Neural cell (in vitro differentiated cells): ENCODE data around the gene PPME1. TPM values are rescaled to one million over a fixed set of nuclear protein-coding genes. Genes with fewer than 3 reads are reported as not detected.

ENCODE experiments used
- H2AFZ ChIP-seq: fragments of 200-600, 300-800 bp; sonication (generic), shearing (Covaris generic); 2 replicates; pipeline ENCODE4 v1.6.0; 2014; ENCODE audit warnings: low read depth, mild to moderate bottlenecking, antibody characterized with exemption, low read length, moderate library complexity
- H3F3A ChIP-seq: fragments of 200-600 bp; shearing (Covaris generic); 2 replicates; pipeline ENCODE4 v1.6.1; 2016; ENCODE audit warnings: mild to moderate bottlenecking, moderate library complexity, mixed read lengths, antibody characterized with exemption, low read length; ENCODE audit not compliant: insufficient read depth, poor library complexity, severe bottlenecking
- H3K27ac ChIP-seq: fragments of 200-600, 300-800 bp; sonication (generic), shearing (Covaris generic); 2 replicates; pipeline ENCODE4 v1.5.1; 2014; ENCODE audit warnings: mild to moderate bottlenecking, low read length, moderate library complexity
- H3K27me3 ChIP-seq: fragments of 300-800, 200-600 bp; sonication (generic), shearing (Covaris generic); 2 replicates; pipeline ENCODE4 v1.6.0; 2014; ENCODE audit warnings: mild to moderate bottlenecking, low read depth, low read length, moderate library complexity; ENCODE audit not compliant: insufficient read depth
- H3K36me3 ChIP-seq: fragments of 300-800, 200-600 bp; sonication (generic), shearing (Covaris generic); 2 replicates; pipeline ENCODE4 v1.5.1; 2014; ENCODE audit warnings: mild to moderate bottlenecking, antibody characterized with exemption, low read length, moderate library complexity; ENCODE audit not compliant: insufficient read depth
- H3K4me2 ChIP-seq: fragments of 300-800, 200-600 bp; sonication (generic), shearing (Covaris generic); 2 replicates; pipeline ENCODE4 v1.6.0; 2014; ENCODE audit warnings: mild to moderate bottlenecking, low read length
- H3K4me3 ChIP-seq: fragments of 300-800, 200-600 bp; sonication (generic), shearing (Covaris generic); 2 replicates; pipeline ENCODE4 v1.5.1; 2014; ENCODE audit warnings: mild to moderate bottlenecking, low read length, moderate library complexity
- H3K79me2 ChIP-seq: fragments of 200-600 bp; shearing (Covaris generic); replicated peaks from 2 replicates; pipeline ENCODE4 v1.6.0; 2014; ENCODE audit warnings: mild to moderate bottlenecking, low read length, moderate library complexity; ENCODE audit not compliant: insufficient read depth
- H3K9ac ChIP-seq: fragments of 300-800, 200-600 bp; sonication (generic), shearing (Covaris generic); 2 replicates; pipeline ENCODE4 v1.6.1; 2016; ENCODE audit warnings: mild to moderate bottlenecking, low read length, mixed read lengths
- H3K9me2 ChIP-seq: fragments of 200-600 bp; shearing (Covaris generic); 2 replicates; pipeline ENCODE4 v1.6.1; 2016; ENCODE audit warnings: mild to moderate bottlenecking, low read length, mixed read lengths; ENCODE audit not compliant: insufficient read depth
- H3K9me3 ChIP-seq: fragments of 200-600, 300-800 bp; sonication (generic), shearing (Covaris generic); 2 replicates; pipeline ENCODE4 v1.6.1; 2016; ENCODE audit warnings: mild to moderate bottlenecking, mixed run types, low read length, moderate library complexity, mixed read lengths
- H4K20me1 ChIP-seq: fragments of 200-600 bp; shearing (Covaris generic); 2 replicates; pipeline ENCODE4 v1.6.1; 2016; ENCODE audit warnings: mild to moderate bottlenecking, mixed run types; ENCODE audit not compliant: insufficient read depth
- CTCF ChIP-seq: fragments of 450-650 bp; IDR thresholded peaks from 2 replicates; pipeline ENCODE4 v1.5.1; 2014; ENCODE audit warnings: antibody characterized with exemption, mild to moderate bottlenecking, moderate library complexity; ENCODE audit not compliant: poor library complexity, severe bottlenecking
- EP300 ChIP-seq: fragments of 450-650 bp; conservative IDR thresholded peaks from 2 replicates; pipeline ENCODE4 v1.6.1; 2014; ENCODE audit warnings: antibody characterized with exemption, mild to moderate bottlenecking, moderate library complexity; ENCODE audit not compliant: poor library complexity, severe bottlenecking
- EZH2 ChIP-seq: fragments of 200-600, 300-800 bp; shearing (Covaris generic), sonication (generic); IDR thresholded peaks from 2 replicates; pipeline ENCODE4 v1.6.1; 2014; ENCODE audit warnings: antibody characterized with exemption, low read length, borderline replicate concordance, mild to moderate bottlenecking; ENCODE audit not compliant: insufficient read depth, poor library complexity, severe bottlenecking
- MXI1 ChIP-seq: fragments of 450-650 bp; conservative IDR thresholded peaks from 2 replicates; pipeline ENCODE4 v1.6.1; 2014; ENCODE audit warnings: antibody characterized with exemption, mild to moderate bottlenecking; ENCODE audit not compliant: poor library complexity, severe bottlenecking
- POLR2AphosphoS5 ChIP-seq: IDR thresholded peaks from 2 replicates; pipeline ENCODE4 v1.6.1; 2012
- RAD21 ChIP-seq: fragments of 450-650 bp; conservative IDR thresholded peaks from 2 replicates; pipeline ENCODE4 v1.6.1; 2014; ENCODE audit warnings: antibody characterized with exemption, mild to moderate bottlenecking, moderate library complexity
- REST ChIP-seq: IDR thresholded peaks from 2 replicates; pipeline ENCODE4 v1.6.1; 2012; ENCODE audit warnings: borderline replicate concordance
- SMC3 ChIP-seq: fragments of 450-650 bp; conservative IDR thresholded peaks from 2 replicates; pipeline ENCODE4 v1.6.1; 2014; ENCODE audit warnings: antibody characterized with exemption, mild to moderate bottlenecking, moderate library complexity; ENCODE audit not compliant: poor library complexity
- TAF1 ChIP-seq: IDR thresholded peaks from 2 replicates; pipeline ENCODE4 v1.6.1; 2012; ENCODE audit warnings: low read depth
- polyA plus RNA-seq: library from polyadenylated mRNA; depleted of rRNA; stranded (reverse); fragments of >200 nt; gene quantifications from 2 replicates; pipeline ENCODE4 v1.2.3, GENCODE V29; 2014

Gene PPME1
- polyA plus RNA-seq, 1 donor from 2014 or later: 49.5 TPM

- no peak for TF ChIP-seq REST
- TF ChIP-seq CTCF: no peak
- TF ChIP-seq MXI1: no peak
- no peak for TF ChIP-seq POLR2AphosphoS5
- no peak for TF ChIP-seq EP300
- TF ChIP-seq TAF1: no peak
- no peak for TF ChIP-seq EZH2
- no peak for TF ChIP-seq SMC3
- no peak for TF ChIP-seq RAD21
- Histone ChIP-seq H3K27ac (no peak overlapping the region), H3K9ac (peak overlapping the region; percentile 81), H3K9me2 (no peaks in the 10 kb centered on the region), H3K36me3 (no peaks in the 10 kb centered on the region), H3K9me3 (no peaks in the 10 kb centered on the region), H3K79me2 (peaks cover 56% of the 10 kb centered on the region), H2AFZ (no peak overlapping the region), H3K27me3 (no peaks in the 10 kb centered on the region), H4K20me1 (no peaks in the 10 kb centered on the region), H3F3A (no peaks in the 10 kb centered on the region), H3K4me2 (peak overlapping the region; percentile 64), H3K4me3 (peak overlapping the region; percentile 75)
These were observed 2.3 kb upstream of the PPME1 start for GRCh38 chr11:74168838-74169237.

GRCh38 chr11:74169738-74170458, 1.2 kb upstream of the PPME1 start:
- Histone ChIP-seq H3K79me2 (peaks cover 67% of the 10 kb centered on the region), H3K27me3 (no peaks in the 10 kb centered on the region), H4K20me1 (no peaks in the 10 kb centered on the region), H3K4me2 (peak overlapping the region; percentile 64), H3K36me3 (no peaks in the 10 kb centered on the region), H3K27ac (peak overlapping the region; percentile 87), H3F3A (no peaks in the 10 kb centered on the region), H3K9me3 (no peaks in the 10 kb centered on the region), H3K9me2 (no peaks in the 10 kb centered on the region), H3K9ac (peak overlapping the region; percentile 81), H2AFZ (peak overlapping the region; percentile 80), H3K4me3 (peak overlapping the region; percentile 75)
- TF ChIP-seq REST (peak; percentile 65), SMC3 (no peak)
